Lung (tissue), 12 donors: ENCODE measurements around the gene NEDD9. TPM values are rescaled to one million over a fixed set of nuclear protein-coding genes. Genes with fewer than 3 reads are reported as not detected.

Source experiments
- ATAC-seq: fragments of 200-7000 bp; cut with Tn5 transposase; one replicate; pipeline ENCODE4 v1.9.1; 2020; ENCODE audit warnings: moderate number of reproducible peaks; ENCODE audit not compliant: insufficient read depth, low FRiP score
- DNase-seq, 3 donors: peaks; one replicate each; pipeline ENCODE4 v3.0.0-alpha.2; 2013 to 2017
- H3K27ac ChIP-seq, 2 donors: one replicate each; pipeline ENCODE4 v1.5.1; 2013; ENCODE audit warnings: mild to moderate bottlenecking in 2 of 2, moderate library complexity in 2 of 2, control low read depth in 1 of 2, inconsistent platforms in 1 of 2, low read depth in 1 of 2, low read length in 1 of 2
- H3K27me3 ChIP-seq, 3 donors: one replicate each; pipeline ENCODE4 v1.5.1; 2013; ENCODE audit warnings: low read length in 2 of 3; ENCODE audit not compliant: control insufficient read depth in 3 of 3, insufficient read depth in 3 of 3
- H3K36me3 ChIP-seq, 4 donors: one replicate each; pipeline ENCODE4 v1.5.1; 2013; ENCODE audit warnings: low read length in 4 of 4, mild to moderate bottlenecking in 1 of 4, moderate library complexity in 1 of 4; ENCODE audit not compliant: control insufficient read depth in 4 of 4, insufficient read depth in 4 of 4
- H3K4me1 ChIP-seq, 5 donors: one replicate each; pipeline ENCODE4 v1.5.1; 2013; ENCODE audit warnings: low read length in 5 of 5, mild to moderate bottlenecking in 2 of 5, moderate library complexity in 1 of 5; ENCODE audit not compliant: control insufficient read depth in 5 of 5, insufficient read depth in 5 of 5
- H3K4me3 ChIP-seq: one replicate; pipeline ENCODE4 v1.5.1; 2013; ENCODE audit warnings: mild to moderate bottlenecking, control low read depth, moderate library complexity
- H3K9ac ChIP-seq, 2 donors: one replicate each; pipeline ENCODE4 v1.5.1; 2013; ENCODE audit warnings: low read length in 2 of 2, control low read depth in 1 of 2; ENCODE audit not compliant: insufficient read depth in 1 of 2
- H3K9me3 ChIP-seq, 4 donors: one replicate each; pipeline ENCODE4 v1.5.1; 2013; ENCODE audit warnings: low read length in 3 of 4, mild to moderate bottlenecking in 1 of 4, moderate library complexity in 1 of 4; ENCODE audit not compliant: control insufficient read depth in 4 of 4, insufficient read depth in 3 of 4
- WGBS, 2 donors: extraction: QIAGEN DNeasy Blood & Tissue Kit; methylation state at CpG; one replicate each; pipeline ENCODE4 v1.1.7; 2013; 5-methylcytosine and 5-hydroxymethylcytosine counted together
- polyA plus RNA-seq, 2 donors: library from polyadenylated mRNA; stranded (reverse); fragments of 200-250 nt; gene quantifications; one replicate each; pipeline ENCODE4 v1.2.1, GENCODE V29; 2013
- total RNA-seq, 2 donors: library from RNA; depleted of rRNA in 1 of 2; stranded (reverse); fragments of >200 nt in 1 of 2; gene quantifications; one replicate each; pipeline ENCODE4 v1.2.1, GENCODE V29; 2014 to 2021
- TF ChIP-seq, protein P1 (sequence below): IDR thresholded peaks from 2 replicates; pipeline ENCODE4 v1.5.1; 2012; ENCODE audit warnings: mild to moderate bottlenecking; ENCODE audit errors: control extremely low read depth, extremely low read depth
- donor health status: control.
- donor health status: control.
- donor health status: Bipolar disorder and iron deficiency.
- donor health status: healthy.
- donor health status: DM: yes; HTN: yes; CAD: no.

Gene NEDD9
- total and polyA plus RNA-seq, 4 donors = 28.2 to 158 (median 125) TPM

DNA sequence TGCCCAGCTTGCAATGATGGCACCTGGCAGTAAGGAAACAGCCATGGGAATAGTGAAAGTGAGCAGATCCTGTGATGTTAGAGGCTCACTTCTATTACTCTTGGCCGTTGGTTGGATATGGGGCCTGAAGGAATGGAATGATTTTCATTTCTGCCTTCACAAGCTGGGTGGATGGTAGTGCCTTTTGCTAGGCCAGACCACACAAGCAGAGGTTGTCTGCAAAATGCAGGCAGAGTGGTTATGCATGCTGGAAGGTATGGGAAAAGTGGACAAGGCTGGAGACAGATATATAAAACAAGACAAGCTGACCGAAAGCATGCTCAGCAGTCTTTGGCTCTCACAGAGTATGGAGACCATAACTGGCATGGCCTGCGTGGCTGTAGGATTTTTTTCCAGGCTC is 70.2 kb downstream of the NEDD9 start:
- 95 to 96% methylated on average over 3 of the region's 3 CpGs for WGBS, 2 donors
- no peaks in the 10 kb centered on the region for H3K9me3 ChIP-seq
- DNase-seq (no peak), ATAC-seq (no peak)
- H3K4me3 ChIP-seq = no peak overlapping the region
- H3K4me1 ChIP-seq = no peaks in the 10 kb centered on the region
- H3K27ac ChIP-seq = no peak overlapping the region
- H3K9ac ChIP-seq = no peak overlapping the region
- H3K27me3 ChIP-seq = no peaks in the 10 kb centered on the region
- H3K36me3 ChIP-seq = no peaks in the 10 kb centered on the region
- TF ChIP-seq, protein P1, sequence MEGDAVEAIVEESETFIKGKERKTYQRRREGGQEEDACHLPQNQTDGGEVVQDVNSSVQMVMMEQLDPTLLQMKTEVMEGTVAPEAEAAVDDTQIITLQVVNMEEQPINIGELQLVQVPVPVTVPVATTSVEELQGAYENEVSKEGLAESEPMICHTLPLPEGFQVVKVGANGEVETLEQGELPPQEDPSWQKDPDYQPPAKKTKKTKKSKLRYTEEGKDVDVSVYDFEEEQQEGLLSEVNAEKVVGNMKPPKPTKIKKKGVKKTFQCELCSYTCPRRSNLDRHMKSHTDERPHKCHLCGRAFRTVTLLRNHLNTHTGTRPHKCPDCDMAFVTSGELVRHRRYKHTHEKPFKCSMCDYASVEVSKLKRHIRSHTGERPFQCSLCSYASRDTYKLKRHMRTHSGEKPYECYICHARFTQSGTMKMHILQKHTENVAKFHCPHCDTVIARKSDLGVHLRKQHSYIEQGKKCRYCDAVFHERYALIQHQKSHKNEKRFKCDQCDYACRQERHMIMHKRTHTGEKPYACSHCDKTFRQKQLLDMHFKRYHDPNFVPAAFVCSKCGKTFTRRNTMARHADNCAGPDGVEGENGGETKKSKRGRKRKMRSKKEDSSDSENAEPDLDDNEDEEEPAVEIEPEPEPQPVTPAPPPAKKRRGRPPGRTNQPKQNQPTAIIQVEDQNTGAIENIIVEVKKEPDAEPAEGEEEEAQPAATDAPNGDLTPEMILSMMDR = no peak

DNA sequence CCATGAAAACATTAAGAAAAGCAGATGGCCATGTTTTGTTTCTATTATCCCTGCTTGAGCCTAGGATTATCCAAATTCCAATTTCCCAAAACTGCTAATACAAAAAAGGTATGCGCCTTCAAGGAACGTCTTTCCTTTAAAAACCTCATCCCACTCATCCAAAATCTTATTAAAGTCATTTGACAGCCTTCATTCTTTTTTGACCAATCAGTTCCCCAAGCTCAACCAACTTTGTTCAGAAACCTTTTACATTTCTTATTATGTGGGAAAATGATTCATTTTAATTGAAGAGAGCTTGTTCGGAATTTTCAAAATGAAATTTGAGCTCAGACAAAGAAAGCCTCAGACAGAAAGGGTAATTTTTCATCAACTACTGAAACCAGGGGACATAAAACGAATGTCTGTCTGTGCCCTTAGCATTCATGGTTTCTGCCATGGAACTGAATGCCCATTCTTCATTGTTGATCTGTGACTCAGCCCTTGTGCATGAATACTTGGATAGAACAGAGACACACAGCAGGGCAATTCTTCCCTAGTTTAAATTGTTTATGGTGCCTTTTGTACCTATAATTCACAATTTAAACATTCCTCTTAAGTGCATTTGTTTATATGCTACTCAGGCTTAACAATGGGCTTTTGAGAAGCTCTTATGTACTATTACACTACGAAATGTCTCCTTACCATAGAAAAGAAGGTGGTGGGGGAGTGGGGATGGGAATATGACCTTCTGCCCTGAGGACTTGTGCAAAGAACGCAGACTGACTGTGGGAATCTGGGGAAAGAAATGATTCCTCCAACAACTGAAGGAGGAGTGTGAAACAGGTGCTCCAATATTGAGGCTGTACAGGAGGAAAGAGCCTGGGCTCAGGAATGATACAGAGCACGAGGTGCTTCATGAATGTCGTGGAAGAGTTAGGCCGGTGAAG is 71.2 kb downstream of the NEDD9 start:
- Histone ChIP-seq H3K4me3 (no peak overlapping the region), H3K9ac (no peak overlapping the region), H3K4me1 (no peaks in the 10 kb centered on the region), H3K27ac (no peak overlapping the region), H3K36me3 (no peaks in the 10 kb centered on the region), H3K27me3 (no peaks in the 10 kb centered on the region), H3K9me3 (no peaks in the 10 kb centered on the region)
- no peak for DNase-seq
- ATAC-seq = no peak
- WGBS, 2 donors = 95 to 96% methylated on average over 9 of the region's 9 CpGs
- TF ChIP-seq, protein P1 = no peak

DNA sequence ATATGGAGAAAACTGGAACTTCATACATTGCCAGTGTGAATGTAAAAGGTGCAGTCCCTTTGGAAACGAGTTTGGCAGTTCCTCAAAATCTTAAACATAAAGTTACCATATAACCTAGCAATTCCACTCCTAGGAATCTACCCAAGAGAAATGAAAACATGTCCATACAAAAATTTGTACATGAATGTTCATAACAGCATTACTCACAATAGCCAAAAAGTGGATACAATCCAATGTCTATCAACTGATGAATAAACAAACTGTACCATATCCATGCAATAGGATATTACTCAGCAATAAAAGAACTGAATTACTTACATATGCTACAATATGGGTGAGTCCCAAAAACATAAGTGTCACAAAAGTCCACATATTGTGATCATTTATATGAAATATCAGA is 72.3 kb downstream of the NEDD9 start:
- Histone ChIP-seq H3K4me3 (no peak overlapping the region), H3K4me1 (no peaks in the 10 kb centered on the region), H3K27ac (no peak overlapping the region), H3K9ac (no peak overlapping the region), H3K9me3 (no peaks in the 10 kb centered on the region), H3K27me3 (no peaks in the 10 kb centered on the region), H3K36me3 (no peaks in the 10 kb centered on the region)
- ATAC-seq (no peak), DNase-seq (no peak)
- TF ChIP-seq, protein P1 = no peak
- WGBS, 2 donors = 65 to 83% methylated on average over 1 of the region's 1 CpG
